ENCODE data around the gene IVD. TPM values are rescaled to one million over a fixed set of nuclear protein-coding genes. Genes with fewer than 3 reads are reported as not detected.
A peak's percentile ranks its signal among the peaks of the same experiment; 100 is the strongest.

IVD gene
- total and polyA plus RNA-seq, 7 experiments from 2014 or later = 27.1 to 81.8 (median 50.4) TPM

GRCh38 chr15:40443255-40443654 is 37.7 kb downstream of the IVD start:
- Mint-ChIP-seq H3K36me3 (peaks cover 0 to 12% (median 0%) of the 10 kb centered on the region in 5 donors), H3K27ac (peak overlapping the region in 8 of 9 donors; percentile 58 to 96 (median 82)), H3K27me3 (peaks cover 7 to 43% (median 9%) of the 10 kb centered on the region in 5 donors), H3K4me1 (peaks cover 35 to 69% (median 60%) of the 10 kb centered on the region in 7 donors), H3K4me3 (peak overlapping the region; percentile 88 to 96 (median 92)), H3K9me3 (no peaks in the 10 kb centered on the region)
- ATAC-seq = no peak
- peaks cover 9 to 31% of the 10 kb centered on the region in 2 donors for H3K4me1 ChIP-seq (ENCODE audit: control insufficient read depth in 2 of 2, insufficient read depth in 2 of 2, low read length in 2 of 2)
- ChIA-PET CTCF (interaction anchor here (1.3 to 1.8 kb wide), 5 partner anchors 8 to 67 kb away, joined by 4 to 8 read pairs (median 6); no protein-coding TSS in a partner anchor), POLR2A (interaction anchor here (0.9 to 5.3 kb wide), 7 partner anchors 9 to 61 kb away, joined by 3 to 90 read pairs (median 4); partner anchors contain the start of genes CHST14, IVD and KNSTRN)
- H3K27me3 ChIP-seq (ENCODE audit: control insufficient read depth in 2 of 2, insufficient read depth in 2 of 2, low read length in 2 of 2) = no peaks in the 10 kb centered on the region
- intact Hi-C loops (cut with micrococcal nuclease) = loop anchor here in 1 of 2 donors (5.0 kb wide), 1 partner anchor 234 kb away; no protein-coding TSS in a partner anchor
- H3K9me3 ChIP-seq (ENCODE audit: control insufficient read depth in 2 of 3, low read length in 3 of 3) = no peaks in the 10 kb centered on the region
- no peak overlapping the region for H3K4me3 ChIP-seq (ENCODE audit: low read length)
- DNase-seq = no peak
- peak overlapping the region; percentile 72 for H3K27ac ChIP-seq (ENCODE audit: low read depth, low read length)
- H3K36me3 ChIP-seq (ENCODE audit: control insufficient read depth in 2 of 3, insufficient read depth in 3 of 3, low read length in 3 of 3) = no peaks in the 10 kb centered on the region

- Histone ChIP-seq H3K36me3 (ENCODE audit: control insufficient read depth in 2 of 3, insufficient read depth in 3 of 3, low read length in 3 of 3) (no peaks in the 10 kb centered on the region), H3K4me1 (ENCODE audit: control insufficient read depth in 2 of 2, insufficient read depth in 2 of 2, low read length in 2 of 2) (peaks cover 9 to 31% of the 10 kb centered on the region in 2 donors), H3K4me3 (ENCODE audit: low read length) (no peak overlapping the region), H3K27me3 (ENCODE audit: control insufficient read depth in 2 of 2, insufficient read depth in 2 of 2, low read length in 2 of 2) (no peaks in the 10 kb centered on the region), H3K27ac (ENCODE audit: low read depth, low read length) (peak overlapping the region; percentile 72), H3K9me3 (ENCODE audit: control insufficient read depth in 2 of 3, low read length in 3 of 3) (no peaks in the 10 kb centered on the region)
- CTCF ChIA-PET = interaction anchor here (1.8 kb wide), 1 partner anchor 9 kb away, joined by 8 read pairs; no protein-coding TSS in a partner anchor
- peak overlapping the region; percentile 23 to 96 (median 92) for H3K4me3 Mint-ChIP-seq
- DNase-seq = no peak
- H3K27ac Mint-ChIP-seq = peak overlapping the region in 8 of 9 donors; percentile 12 to 91 (median 73)
- intact Hi-C loops (cut with micrococcal nuclease) = loop anchor here in 1 of 2 donors (5.0 kb wide), 1 partner anchor 233 kb away; no protein-coding TSS in a partner anchor
- no peaks in the 10 kb centered on the region for H3K9me3 Mint-ChIP-seq
- peaks cover under 1 to 37% (median 3%) of the 10 kb centered on the region in 5 donors for H3K27me3 Mint-ChIP-seq
- POLR2A ChIA-PET = interaction anchor here (2.4 to 5.3 kb wide), 2 partner anchors 8 to 39 kb away, joined by 7 to 90 read pairs; partner anchors contain the start of gene IVD
- peaks cover 35 to 72% (median 62%) of the 10 kb centered on the region in 7 donors for H3K4me1 Mint-ChIP-seq
- ATAC-seq = no peak
- H3K36me3 Mint-ChIP-seq = peaks cover 0 to 12% (median 0%) of the 10 kb centered on the region in 5 donors
Observed at GRCh38 chr15:40443846-40444245, 38.3 kb downstream of the IVD start.

GRCh38 chr15:40444736-40445135 is 39.1 kb downstream of the IVD start:
- Histone ChIP-seq H3K4me3 (ENCODE audit: low read length) (no peak overlapping the region), H3K27ac (ENCODE audit: low read depth, low read length) (peak overlapping the region; percentile 27), H3K36me3 (ENCODE audit: control insufficient read depth in 2 of 3, insufficient read depth in 3 of 3, low read length in 3 of 3) (no peaks in the 10 kb centered on the region), H3K9me3 (ENCODE audit: control insufficient read depth in 2 of 3, low read length in 3 of 3) (no peaks in the 10 kb centered on the region), H3K27me3 (ENCODE audit: control insufficient read depth in 2 of 2, insufficient read depth in 2 of 2, low read length in 2 of 2) (no peaks in the 10 kb centered on the region), H3K4me1 (ENCODE audit: control insufficient read depth in 2 of 2, insufficient read depth in 2 of 2, low read length in 2 of 2) (peaks cover 9 to 27% of the 10 kb centered on the region in 2 donors)
- Mint-ChIP-seq H3K36me3 (peaks cover 0 to 15% (median 0%) of the 10 kb centered on the region in 5 donors), H3K27me3 (peaks cover 0 to 28% (median 0%) of the 10 kb centered on the region in 5 donors), H3K27ac (peak overlapping the region in 6 of 9 donors; percentile 8 to 81 (median 23)), H3K4me1 (peaks cover 36 to 78% (median 66%) of the 10 kb centered on the region in 7 donors), H3K4me3 (peak overlapping the region in 5 of 10 donors; percentile 8 to 91 (median 33)), H3K9me3 (no peaks in the 10 kb centered on the region)
- intact Hi-C loops (cut with micrococcal nuclease) = loop anchor here in 1 of 2 donors (5.0 kb wide), 1 partner anchor 233 kb away; no protein-coding TSS in a partner anchor
- ChIA-PET CTCF (interaction anchor here (1.2 kb wide), 1 partner anchor 10 kb away, joined by 3 read pairs; no protein-coding TSS in a partner anchor), POLR2A (interaction anchor here (1.1 to 1.2 kb wide), 2 partner anchors 9 to 39 kb away, joined by 3 to 4 read pairs; partner anchors contain the start of gene IVD)
- DNase-seq (no peak), ATAC-seq (no peak)

GRCh38 chr15:40445421-40445922 is 39.9 kb downstream of the IVD start:
- Histone ChIP-seq H3K4me3 (ENCODE audit: low read length) (no peak overlapping the region), H3K27ac (ENCODE audit: low read depth, low read length) (no peak overlapping the region), H3K36me3 (ENCODE audit: control insufficient read depth in 2 of 3, insufficient read depth in 3 of 3, low read length in 3 of 3) (no peaks in the 10 kb centered on the region), H3K9me3 (ENCODE audit: control insufficient read depth in 2 of 3, low read length in 3 of 3) (no peaks in the 10 kb centered on the region), H3K4me1 (ENCODE audit: control insufficient read depth in 2 of 2, insufficient read depth in 2 of 2, low read length in 2 of 2) (peaks cover 9 to 30% of the 10 kb centered on the region in 2 donors), H3K27me3 (ENCODE audit: control insufficient read depth in 2 of 2, insufficient read depth in 2 of 2, low read length in 2 of 2) (no peaks in the 10 kb centered on the region)
- H3K4me1 Mint-ChIP-seq = peaks cover 38 to 81% (median 68%) of the 10 kb centered on the region in 7 donors
- H3K4me3 Mint-ChIP-seq = peak overlapping the region in 3 of 10 donors; percentile 16 to 91 (median 27)
- peak overlapping the region in 6 of 9 donors; percentile 11 to 81 (median 54) for H3K27ac Mint-ChIP-seq
- CTCF ChIA-PET = interaction anchor here (1.2 kb wide), 2 partner anchors 9 to 61 kb away, joined by 3 to 4 read pairs; no protein-coding TSS in a partner anchor
- intact Hi-C loops (cut with micrococcal nuclease) = no loop called here
- peaks cover 0 to 20% (median 0%) of the 10 kb centered on the region in 5 donors for H3K27me3 Mint-ChIP-seq
- peaks cover 0 to 13% (median 0%) of the 10 kb centered on the region in 5 donors for H3K36me3 Mint-ChIP-seq
- ATAC-seq (no peak), DNase-seq (no peak)
- no peaks in the 10 kb centered on the region for H3K9me3 Mint-ChIP-seq
- POLR2A ChIA-PET = interaction anchor here (0.7 to 1.2 kb wide), 4 partner anchors 8 to 118 kb away, joined by 3 to 4 read pairs (median 4); partner anchors contain the start of gene IVD

GRCh38 chr15:40446144-40446543 is 40.5 kb downstream of the IVD start:
- Mint-ChIP-seq H3K4me3 (no peak overlapping the region), H3K36me3 (peaks cover 0 to 13% (median 0%) of the 10 kb centered on the region in 5 donors), H3K9me3 (no peaks in the 10 kb centered on the region), H3K27ac (peak overlapping the region in 2 of 9 donors; percentile 47 to 48), H3K4me1 (peaks cover 41 to 87% (median 74%) of the 10 kb centered on the region in 7 donors), H3K27me3 (peaks cover 0 to 20% (median 0%) of the 10 kb centered on the region in 5 donors)
- intact Hi-C loops (cut with micrococcal nuclease) = no loop called here
- Histone ChIP-seq H3K4me3 (ENCODE audit: low read length) (no peak overlapping the region), H3K36me3 (ENCODE audit: control insufficient read depth in 2 of 3, insufficient read depth in 3 of 3, low read length in 3 of 3) (no peaks in the 10 kb centered on the region), H3K4me1 (ENCODE audit: control insufficient read depth in 2 of 2, insufficient read depth in 2 of 2, low read length in 2 of 2) (peaks cover 9 to 33% of the 10 kb centered on the region in 2 donors), H3K27ac (ENCODE audit: low read depth, low read length) (no peak overlapping the region), H3K27me3 (ENCODE audit: control insufficient read depth in 2 of 2, insufficient read depth in 2 of 2, low read length in 2 of 2) (no peaks in the 10 kb centered on the region), H3K9me3 (ENCODE audit: control insufficient read depth in 2 of 3, low read length in 3 of 3) (no peaks in the 10 kb centered on the region)
- ATAC-seq = no peak
- CTCF ChIA-PET = interaction anchor here (0.6 to 1.2 kb wide), 2 partner anchors 20 to 61 kb away, joined by 3 to 4 read pairs; no protein-coding TSS in a partner anchor
- POLR2A ChIA-PET = interaction anchor here (0.7 to 1.1 kb wide), 3 partner anchors 9 to 117 kb away, joined by 3 to 4 read pairs (median 3); partner anchors contain the start of gene IVD
- DNase-seq = no peak

GRCh38 chr15:40448354-40448753 is 42.8 kb downstream of the IVD start:
- Mint-ChIP-seq H3K4me1 (peaks cover 51 to 97% (median 85%) of the 10 kb centered on the region in 7 donors), H3K27me3 (peaks cover 0 to 7% (median 0%) of the 10 kb centered on the region in 5 donors), H3K9me3 (no peaks in the 10 kb centered on the region), H3K36me3 (peaks cover 0 to 9% (median 0%) of the 10 kb centered on the region in 5 donors), H3K27ac (peak overlapping the region in 3 of 9 donors; percentile 56 to 96 (median 85)), H3K4me3 (no peak overlapping the region)
- Histone ChIP-seq H3K36me3 (ENCODE audit: control insufficient read depth in 2 of 3, insufficient read depth in 3 of 3, low read length in 3 of 3) (no peaks in the 10 kb centered on the region), H3K4me1 (ENCODE audit: control insufficient read depth in 2 of 2, insufficient read depth in 2 of 2, low read length in 2 of 2) (peaks cover 15 to 43% of the 10 kb centered on the region in 2 donors), H3K27me3 (ENCODE audit: control insufficient read depth in 2 of 2, insufficient read depth in 2 of 2, low read length in 2 of 2) (no peaks in the 10 kb centered on the region), H3K27ac (ENCODE audit: low read depth, low read length) (no peak overlapping the region), H3K4me3 (ENCODE audit: low read length) (no peak overlapping the region), H3K9me3 (ENCODE audit: control insufficient read depth in 2 of 3, low read length in 3 of 3) (no peaks in the 10 kb centered on the region)
- POLR2A ChIA-PET = interaction anchor here (7.2 kb wide), 1 partner anchor 7 kb away, joined by 90 read pairs; the partner anchor contains the start of gene BAHD1
- CTCF ChIA-PET = interaction anchor here (1.7 kb wide), 1 partner anchor 8 kb away, joined by 5 read pairs; the partner anchor contains the start of gene BAHD1
- ATAC-seq (no peak), DNase-seq (no peak)
- intact Hi-C loops (cut with micrococcal nuclease) = no loop called here
